Transverse colon (tissue), 4 donors: ENCODE data around the gene MDP1. TPM values are rescaled to one million over a fixed set of nuclear protein-coding genes. Genes with fewer than 3 reads are reported as not detected.
"Not testable (repeated sequence)": the region's sequence is repeated elsewhere in the genome, so short reads cannot be mapped to it uniquely, and the experiment has no call there.

Experiments used
- DNase-seq: peaks from one replicate; pipeline ENCODE4 v3.0.0-alpha.2; 2019
- H3K27ac ChIP-seq, 4 donors: fragments of 200-600 bp; sonication (generic); 2 replicates each; pipeline ENCODE4 v1.5.1; 2016 to 2018; ENCODE audit warnings: inconsistent platforms in 4 of 4
- H3K27me3 ChIP-seq: fragments of 200-600 bp; sonication (generic); 2 replicates; pipeline ENCODE4 v1.5.1; 2017; ENCODE audit warnings: inconsistent platforms
- H3K36me3 ChIP-seq, 4 donors: fragments of 200-600 bp; sonication (generic); 2 replicates each; pipeline ENCODE4 v1.5.1; 2017 to 2019; ENCODE audit warnings: inconsistent platforms in 4 of 4
- H3K4me1 ChIP-seq, 4 donors: fragments of 200-600 bp; sonication (generic); 2 replicates each; pipeline ENCODE4 v1.5.1; 2017 to 2020; ENCODE audit warnings: inconsistent platforms in 4 of 4
- H3K4me3 ChIP-seq, 4 donors: fragments of 200-600 bp; sonication (generic); 1 replicate in 1 of 4; 2 replicates in 3 of 4; pipeline versions ENCODE4 v1.5.1 to v1.6.1; 2017 to 2019; ENCODE audit warnings: inconsistent platforms in 4 of 4
- H3K9me3 ChIP-seq, 2 donors: fragments of 200-600 bp; sonication (generic); 2 replicates each; pipeline ENCODE4 v1.5.1; 2017 to 2019; ENCODE audit warnings: inconsistent platforms in 2 of 2
- CTCF ChIP-seq, 5 experiments: fragments of 200-600 bp in 3 of 5; fragments of 450-650 bp in 2 of 5; sonication (generic) in 3 of 5; IDR thresholded peaks; 1 replicate in 2 of 5; 2 replicates in 3 of 5; pipeline ENCODE4 v1.5.1; 2016 to 2017; ENCODE audit warnings: antibody characterized with exemption in 5 of 5, inconsistent platforms in 3 of 5, mild to moderate bottlenecking in 2 of 5, moderate library complexity in 1 of 5
- EP300 ChIP-seq: sonication (generic); formaldehyde crosslinking; IDR thresholded peaks from one replicate; pipeline ENCODE4 v1.6.1; 2017; ENCODE audit warnings: antibody characterized with exemption, low read depth
- POLR2A ChIP-seq: fragments of 450-650 bp; IDR thresholded peaks from one replicate; pipeline ENCODE4 v1.6.1; 2016; ENCODE audit warnings: antibody characterized with exemption, mild to moderate bottlenecking, moderate library complexity
- POLR2AphosphoS5 ChIP-seq, 3 donors: sonication (generic); formaldehyde crosslinking; IDR thresholded peaks; one replicate each; pipeline ENCODE4 v1.6.1; 2016; ENCODE audit warnings: antibody characterized with exemption in 3 of 3
- WGBS, 2 donors: methylation state at CpG; one replicate each; pipeline ENCODE4 v1.1.5; 2018; ENCODE audit warnings: low coverage in 1 of 2; 5-methylcytosine and 5-hydroxymethylcytosine counted together
- in situ Hi-C, 4 donors: fragments of 200-750 bp; cut with MboI; loops; one replicate each; pipeline versions ENCODE4 v1.15.0 to v1.15.1; 2017; ENCODE audit warnings: low sequenced_read_pairs in 3 of 4, low pct_ligation_motif_present in 1 of 4, low pct_unique_long_range_greater_than_20kb in 1 of 4
- intact Hi-C: fragments of 100-400 bp; cut with DNase I; formaldehyde crosslinking; loops from one replicate; pipeline ENCODE4 v1.15.1; 2023; ENCODE audit warnings: low total_unique reads
- total RNA-seq, 4 donors: library from RNA; depleted of rRNA; stranded (reverse); fragments of >200 nt; gene quantifications; one replicate each; pipeline ENCODE4 v1.1.0, GENCODE V29; 2016

The MDP1 gene
- total RNA-seq, 4 donors from 2014 or later = 11.1 to 116 (median 40.2) TPM

- in situ Hi-C loops = loop anchor here (5.0 to 25.0 kb wide), 3 partner anchors 43 to 188 kb away; partner anchors contain the start of genes CBLN3 (in 3 of the 4), KHNYN (in 3 of the 4) and SDR39U1 (in 3 of the 4)
- intact Hi-C loops = no loop called here
- no peaks in the 10 kb centered on the region for H3K9me3 ChIP-seq
- peak; percentile 3 for DNase-seq
- no peaks in the 10 kb centered on the region for H3K27me3 ChIP-seq
- H3K27ac ChIP-seq = no peak overlapping the region
- no peaks in the 10 kb centered on the region for H3K36me3 ChIP-seq
- H3K4me3 ChIP-seq = no peak overlapping the region
- TF ChIP-seq POLR2A (no peak), POLR2AphosphoS5 (IDR thresholded peaks at IDR 0.05) (no peak), CTCF (IDR thresholded peaks at IDR 0.05) (no peak), EP300 (no peak)
- H3K4me1 ChIP-seq = no peaks in the 10 kb centered on the region
- 67% methylated on average over 9 of the region's 13 CpGs; no CpG with 5 or more reads in 1 of the 2 donors for WGBS, 2 donors
Observed at GRCh38 chr14:24249230-24250021, 33.6 kb upstream of the MDP1 start.

- in situ Hi-C loops (loop anchor here (5.0 to 25.0 kb wide), 3 partner anchors 45 to 190 kb away; partner anchors contain the start of genes CBLN3 (in 3 of the 4), KHNYN (in 3 of the 4) and SDR39U1 (in 3 of the 4)), intact Hi-C loops (no loop called here)
- DNase-seq = no peak
- H3K9me3 ChIP-seq = no peaks in the 10 kb centered on the region
- TF ChIP-seq EP300 = no peak
- TF ChIP-seq CTCF (IDR thresholded peaks at IDR 0.05) = no peak
- no peak for TF ChIP-seq POLR2A
- TF ChIP-seq POLR2AphosphoS5 (IDR thresholded peaks at IDR 0.05) = no peak
- H3K36me3 ChIP-seq = no peaks in the 10 kb centered on the region
- H3K4me3 ChIP-seq = no peak overlapping the region
- WGBS, 2 donors = 75% methylated on average over 7 of the region's 7 CpGs; no CpG with 5 or more reads in 1 of the 2 donors
- H3K27ac ChIP-seq = peak overlapping the region in 1 of 4 donors; percentile 42
- H3K27me3 ChIP-seq = no peaks in the 10 kb centered on the region
- peaks cover 4 to 8% (median 6%) of the 10 kb centered on the region in 4 donors for H3K4me1 ChIP-seq
Observed at GRCh38 chr14:24247422-24247821, 31.6 kb upstream of the MDP1 start.

GRCh38 chr14:24246765-24247212 is 30.9 kb upstream of the MDP1 start:
- in situ Hi-C loops = loop anchor here (5.0 to 25.0 kb wide), 3 partner anchors 46 to 191 kb away; partner anchors contain the start of genes CBLN3 (in 3 of the 4), KHNYN (in 3 of the 4) and SDR39U1 (in 3 of the 4)
- 75% methylated on average over 3 of the region's 3 CpGs; no CpG with 5 or more reads in 1 of the 2 donors for WGBS, 2 donors
- no peaks in the 10 kb centered on the region for H3K27me3 ChIP-seq

GRCh38 chr14:24245350-24245749 is 29.5 kb upstream of the MDP1 start:
- H3K27me3 ChIP-seq, H3K4me3 ChIP-seq, intact Hi-C loops, H3K9me3 ChIP-seq, H3K27ac ChIP-seq, H3K36me3 ChIP-seq: not testable (repeated sequence)
- in situ Hi-C loops = loop anchor here (5.0 to 25.0 kb wide), 3 partner anchors 47 to 192 kb away; partner anchors contain the start of genes CBLN3 (in 3 of the 4), KHNYN (in 3 of the 4) and SDR39U1 (in 3 of the 4)
- peak; percentile 4 for DNase-seq
- WGBS, 2 donors = 80 to 95% methylated on average over 1 to 11 of the region's 11 CpGs
- H3K4me1 ChIP-seq = peaks cover 17 to 24% (median 22%) of the 10 kb centered on the region in 4 donors

More at GRCh38 chr14:24246765-24247212, 30.9 kb upstream of the MDP1 start:
- Histone ChIP-seq H3K4me3 (no peak overlapping the region), H3K27ac (peak overlapping the region in 1 of 4 donors; percentile 42), H3K4me1 (peaks cover 4 to 9% (median 8%) of the 10 kb centered on the region in 4 donors), H3K36me3 (no peaks in the 10 kb centered on the region), H3K9me3 (no peaks in the 10 kb centered on the region)
- intact Hi-C loops = no loop called here
- TF ChIP-seq POLR2A = no peak
- no peak for TF ChIP-seq EP300
- no peak for TF ChIP-seq POLR2AphosphoS5 (IDR thresholded peaks at IDR 0.05)
- TF ChIP-seq CTCF (IDR thresholded peaks at IDR 0.05) = no peak
- DNase-seq = peak; percentile 5
